ENCODE results near the gene SDK1.

The SDK1 gene

GRCh38 chr7:3300651-3301448, at the start of gene SDK1:
Gene SDK1, plus strand, starts transcription at chr7:3301252. Its CDS starts 335 bp downstream, at chr7:3301587.
- peak; percentile 94 for DNase-seq

DNA sequence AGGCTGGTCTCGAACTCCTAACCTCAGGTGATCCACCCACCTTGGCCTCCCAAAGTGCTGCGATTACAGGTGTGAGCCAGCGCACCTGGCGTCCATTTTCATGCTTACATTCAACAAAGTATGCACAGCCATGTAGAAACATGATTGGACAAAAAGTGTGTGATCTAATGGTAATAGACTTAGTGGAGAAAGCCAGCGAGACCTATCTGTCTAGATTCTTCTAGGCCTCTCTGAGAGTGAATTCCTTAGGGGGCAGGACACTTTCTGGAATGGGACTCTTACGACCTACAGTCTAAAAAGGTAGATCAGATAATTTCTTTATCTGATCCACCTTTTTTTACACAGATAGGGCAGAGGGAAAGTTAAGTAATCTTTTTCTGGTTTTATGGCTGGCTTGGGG, 46.3 kb upstream of the SDK1 start:
- no peak for DNase-seq

DNA sequence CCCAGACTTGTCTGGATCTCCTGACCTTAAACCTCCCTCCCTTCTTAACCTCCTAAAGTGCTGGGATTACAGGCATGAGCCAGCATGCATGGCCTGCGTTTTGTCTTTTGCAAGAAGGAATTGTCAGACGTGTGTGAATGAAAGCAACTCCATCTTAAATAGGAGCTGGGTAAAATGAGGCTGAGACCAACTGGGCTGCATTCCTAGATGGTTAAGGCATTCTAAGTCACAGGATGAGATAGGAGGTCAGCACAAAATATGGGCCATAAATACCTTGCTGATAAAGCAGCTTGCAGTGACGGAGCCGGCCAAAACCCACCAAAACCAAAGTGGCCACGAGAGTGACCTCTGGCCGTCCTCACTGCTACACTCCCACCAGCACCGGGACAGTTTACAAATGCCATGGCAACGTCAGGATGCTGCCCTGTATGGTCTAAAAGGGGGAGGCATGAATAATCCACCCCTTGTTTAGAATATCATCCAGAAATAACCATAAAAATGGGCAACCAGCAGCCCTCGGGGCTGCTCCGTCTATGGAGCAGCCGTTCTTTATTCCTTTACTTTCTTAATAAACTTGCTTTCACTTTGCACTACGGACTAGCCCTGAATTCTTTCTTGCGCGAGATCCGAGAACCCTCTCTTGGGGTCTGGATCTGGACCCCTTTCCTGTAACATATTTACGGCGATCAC, 41.2 kb upstream of the SDK1 start:
- no peak for DNase-seq

- DNase-seq, result no peak
Observed at GRCh38 chr7:3260401-3260715, 40.7 kb upstream of the SDK1 start.

DNA sequence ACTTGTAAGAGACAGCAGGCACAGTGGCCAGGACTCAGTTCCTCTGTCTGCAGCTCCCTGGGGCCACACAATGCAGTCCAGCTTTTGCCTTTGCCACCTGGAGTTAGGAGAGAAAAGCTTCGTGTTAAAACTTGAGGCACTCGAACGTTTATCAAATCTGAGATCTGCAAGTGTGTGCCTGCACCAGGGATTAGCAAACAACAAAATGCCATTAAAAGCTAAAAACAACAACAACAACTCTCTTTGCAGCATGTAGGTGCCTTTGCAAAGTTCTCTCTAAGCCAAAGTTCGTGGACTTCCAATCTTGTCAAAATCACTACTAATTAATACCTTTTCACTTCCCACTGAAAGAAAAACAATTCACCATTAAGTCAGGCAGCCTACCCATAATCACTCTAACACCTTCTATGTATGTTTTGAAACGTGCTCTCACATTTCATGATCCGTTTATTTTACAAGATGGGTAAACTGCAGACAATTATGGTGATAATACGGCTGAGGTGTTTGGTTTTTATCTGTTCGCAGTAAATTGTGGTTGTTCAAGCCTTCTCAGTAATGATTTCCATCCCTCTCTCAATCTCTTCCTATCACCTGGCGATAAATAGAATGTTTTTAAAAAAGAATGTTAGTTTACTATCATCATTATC, 36.2 kb upstream of the SDK1 start:
- DNase-seq, result no peak

GRCh38 chr7:3265388-3265787, 35.7 kb upstream of the SDK1 start:
- no peak for DNase-seq

- no peak for DNase-seq
Observed at GRCh38 chr7:3266240-3266639, 34.8 kb upstream of the SDK1 start.

DNA sequence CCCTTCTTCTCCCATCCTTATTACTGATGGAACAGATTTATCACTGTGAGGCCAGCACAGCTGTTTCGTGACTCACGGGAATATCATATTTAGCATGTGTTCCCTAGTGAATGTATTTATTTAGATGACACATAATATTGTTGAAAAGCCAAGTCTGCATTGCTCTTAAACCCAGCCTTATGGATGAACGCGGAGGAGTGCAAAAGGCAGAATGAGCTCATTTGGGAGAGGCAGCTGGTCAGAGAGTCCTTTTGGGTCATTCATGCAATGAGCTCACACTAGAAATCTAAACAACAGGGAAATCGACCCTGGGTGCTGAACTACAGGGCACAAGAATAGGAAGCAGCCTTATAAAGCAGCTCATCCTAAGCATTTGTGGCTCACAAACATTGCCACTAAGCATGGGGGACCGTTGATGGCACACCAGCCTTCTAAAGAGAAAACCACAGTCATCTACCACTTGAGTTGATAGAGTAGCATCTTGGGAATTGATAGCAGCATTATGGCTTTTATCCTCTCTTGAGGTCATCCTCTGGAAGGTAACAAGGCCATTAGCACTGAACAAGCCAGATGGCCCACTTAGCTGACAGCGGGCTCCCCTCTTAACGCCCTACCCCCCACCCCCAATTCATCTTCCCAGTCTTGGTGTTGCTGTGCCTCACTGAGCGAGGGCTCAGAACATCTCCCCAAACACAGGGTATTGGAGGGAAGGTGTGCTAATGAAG, 32.9 kb upstream of the SDK1 start:
- DNase-seq, result no peak

DNA sequence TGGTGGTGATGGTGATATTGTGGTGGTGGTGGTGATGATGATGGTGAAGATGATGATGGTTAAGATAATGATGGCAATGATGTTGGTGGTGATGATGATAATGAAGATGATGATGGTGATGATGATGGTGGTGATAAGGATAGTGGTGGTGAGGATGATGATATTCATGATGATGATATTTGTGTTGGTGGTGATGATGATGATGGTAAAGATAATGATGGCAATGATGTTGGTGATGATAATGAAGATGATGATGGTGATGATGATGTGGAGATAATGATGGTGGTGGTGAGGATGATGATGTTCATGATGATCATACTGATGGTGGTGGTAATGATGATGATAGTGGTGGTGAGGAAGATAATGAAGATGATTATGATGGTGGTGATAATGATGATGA, 30.7 kb upstream of the SDK1 start:
- DNase-seq, result no peak

DNA sequence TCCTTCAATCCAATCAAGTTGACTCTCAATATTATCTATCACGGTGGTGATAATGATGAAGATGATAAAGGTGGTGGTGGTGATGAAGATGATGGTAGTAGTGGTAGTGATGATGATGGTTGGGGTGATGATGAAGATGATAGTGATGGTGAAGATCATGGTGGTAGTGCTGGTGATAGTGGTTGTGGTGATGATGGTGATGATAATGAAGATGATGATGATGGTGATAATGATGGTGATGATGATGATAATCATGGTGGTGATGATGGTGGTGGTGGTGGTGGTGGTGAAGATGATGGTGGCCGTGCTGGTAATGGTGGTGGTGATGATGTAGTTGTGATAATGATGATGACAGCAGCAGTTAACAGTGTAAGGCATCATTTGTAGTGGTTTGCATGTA, 29.8 kb upstream of the SDK1 start:
- no peak for DNase-seq

- DNase-seq, result no peak
Observed at GRCh38 chr7:3272691-3273141, 28.3 kb upstream of the SDK1 start.

DNA sequence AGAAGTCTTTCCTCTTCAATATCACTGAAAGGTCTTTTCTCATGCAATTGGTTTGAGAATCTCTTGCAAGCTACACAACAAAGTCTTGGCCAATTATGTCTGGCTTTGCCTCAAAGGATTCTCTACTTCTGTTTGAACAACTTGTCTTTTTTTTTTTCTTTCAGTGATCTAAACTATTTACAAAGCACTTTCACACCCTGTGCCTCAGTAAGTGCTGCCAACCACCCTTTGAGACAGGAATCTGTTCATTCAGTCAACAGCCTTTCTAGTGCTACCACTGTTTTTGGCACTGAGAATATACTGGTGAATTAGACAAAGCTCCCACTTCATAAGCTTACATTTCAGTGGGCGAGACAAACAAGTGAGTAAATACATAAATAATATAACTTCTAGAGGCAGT, 26.9 kb upstream of the SDK1 start:
- no peak for DNase-seq

DNA sequence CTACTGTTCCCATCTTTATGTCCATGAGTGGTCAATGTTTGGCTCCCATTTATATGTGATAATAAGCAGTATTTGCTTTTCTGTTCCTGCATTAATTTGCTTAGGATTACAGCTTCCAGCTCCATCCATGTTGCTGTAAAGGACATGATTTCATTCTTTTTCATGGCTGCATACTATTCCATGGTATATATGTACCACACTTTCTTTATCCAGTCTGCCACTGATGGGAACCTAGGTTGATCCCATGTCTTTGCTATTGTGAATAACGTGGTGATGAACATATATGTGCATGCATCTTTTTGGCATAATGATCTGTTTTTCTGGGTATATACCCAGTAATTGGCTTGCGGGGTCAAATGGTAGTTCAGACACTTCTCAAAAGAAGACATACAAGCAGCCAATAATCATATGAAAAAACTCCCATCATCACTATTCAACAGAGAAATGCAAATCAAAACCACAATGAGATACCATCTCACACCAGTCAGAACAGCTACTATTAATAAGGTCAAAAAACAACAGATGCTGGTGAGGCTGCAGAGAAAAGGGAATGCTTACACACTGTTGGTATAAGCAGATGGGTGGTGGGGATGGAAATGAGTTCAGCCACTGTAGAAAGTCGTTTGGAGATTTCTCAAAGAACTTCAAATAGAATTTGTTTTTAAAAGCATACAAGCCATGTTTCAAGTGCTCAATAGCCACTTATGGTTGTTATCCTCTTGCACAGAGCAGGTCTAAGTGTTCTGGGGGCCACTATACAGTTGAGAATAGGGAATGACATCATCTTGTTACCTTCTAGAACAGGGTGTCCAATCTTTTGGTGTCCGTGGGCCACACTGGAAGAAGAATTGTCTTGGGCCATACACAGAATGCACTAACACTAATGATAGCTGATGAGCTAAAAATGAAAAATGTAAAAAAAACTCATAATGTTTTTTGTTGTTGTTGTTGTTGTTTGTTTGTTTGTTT, 23.2 kb upstream of the SDK1 start:
- DNase-seq, result no peak

GRCh38 chr7:3279147-3279818, 21.8 kb upstream of the SDK1 start:
- no peak for DNase-seq

DNA sequence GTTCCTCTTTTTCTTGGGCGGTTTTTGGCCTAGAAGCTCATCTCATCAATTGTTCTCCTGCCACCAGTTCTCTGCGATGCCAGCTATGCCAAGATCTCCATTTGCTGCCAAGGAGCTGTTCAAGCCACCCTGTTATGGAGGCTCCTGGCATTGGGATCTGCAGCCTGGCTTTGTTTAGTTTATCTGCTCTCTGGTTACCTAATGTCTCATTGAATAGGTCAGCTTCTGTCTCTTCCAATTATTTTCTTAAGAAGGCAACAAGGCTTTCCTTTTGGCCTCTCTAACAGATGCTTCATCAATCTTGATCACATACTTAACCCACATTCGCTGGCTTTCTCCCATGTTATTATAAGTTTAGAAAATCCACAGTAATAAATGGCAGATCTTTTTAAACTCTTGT, 20.6 kb upstream of the SDK1 start:
- DNase-seq, result no peak

DNA sequence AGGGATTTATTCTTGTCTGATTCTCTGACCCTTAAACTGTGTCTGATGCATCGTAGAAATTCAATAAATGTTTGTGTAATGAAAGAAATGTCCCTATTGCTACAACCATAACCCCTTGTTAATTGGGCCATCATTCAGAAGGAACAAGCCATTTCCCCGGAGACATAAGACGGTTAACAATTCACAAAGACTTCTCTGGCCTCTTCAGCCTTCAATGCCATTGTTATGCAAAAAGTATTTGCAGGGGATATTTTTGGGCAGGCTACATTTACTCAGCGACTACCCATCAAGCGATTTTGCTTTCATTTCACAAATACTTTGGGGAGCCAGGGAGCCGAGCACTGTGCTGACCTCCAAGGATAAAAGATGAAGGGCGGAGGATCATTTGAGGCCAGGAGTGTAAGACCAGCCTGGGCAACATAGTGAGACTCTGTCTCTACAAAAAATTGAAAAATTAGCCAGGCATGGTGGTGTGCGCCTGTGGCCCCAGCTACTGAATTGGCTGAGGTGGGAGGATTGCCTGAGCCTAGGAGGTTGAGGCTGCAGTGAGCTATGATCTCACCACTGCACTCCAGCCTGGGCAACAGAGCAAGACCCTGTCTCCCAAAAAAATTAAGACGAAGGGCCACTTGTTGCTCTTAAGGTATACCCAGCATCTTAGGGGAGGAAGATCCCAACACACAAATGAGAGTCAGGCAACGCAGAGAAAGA, 20.0 kb upstream of the SDK1 start:
- DNase-seq, result no peak

DNA sequence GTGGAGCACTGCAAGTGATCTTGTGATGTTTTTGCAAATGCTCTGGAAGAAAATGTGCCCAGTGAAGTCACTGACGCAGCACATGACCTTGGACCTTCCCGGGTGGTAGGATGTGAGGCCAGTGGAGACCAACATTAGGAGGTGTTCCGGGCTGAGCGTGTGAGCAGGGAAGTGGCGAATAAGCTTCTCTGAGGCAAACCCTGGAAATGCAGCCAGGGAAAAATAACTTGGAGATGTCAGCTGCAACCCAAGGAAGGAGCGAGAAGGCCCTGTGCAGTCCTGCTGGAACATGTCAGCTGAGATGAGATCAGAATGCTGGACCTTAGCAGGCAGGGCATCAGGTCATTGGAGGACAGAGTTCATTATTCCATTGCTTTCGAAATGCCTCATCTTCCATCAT, 18.6 kb upstream of the SDK1 start:
- DNase-seq, result no peak

- DNase-seq, result no peak
Observed at GRCh38 chr7:3283130-3283704, 17.8 kb upstream of the SDK1 start.

- no peak for DNase-seq
Observed at GRCh38 chr7:3285652-3286051, 15.4 kb upstream of the SDK1 start.

DNA sequence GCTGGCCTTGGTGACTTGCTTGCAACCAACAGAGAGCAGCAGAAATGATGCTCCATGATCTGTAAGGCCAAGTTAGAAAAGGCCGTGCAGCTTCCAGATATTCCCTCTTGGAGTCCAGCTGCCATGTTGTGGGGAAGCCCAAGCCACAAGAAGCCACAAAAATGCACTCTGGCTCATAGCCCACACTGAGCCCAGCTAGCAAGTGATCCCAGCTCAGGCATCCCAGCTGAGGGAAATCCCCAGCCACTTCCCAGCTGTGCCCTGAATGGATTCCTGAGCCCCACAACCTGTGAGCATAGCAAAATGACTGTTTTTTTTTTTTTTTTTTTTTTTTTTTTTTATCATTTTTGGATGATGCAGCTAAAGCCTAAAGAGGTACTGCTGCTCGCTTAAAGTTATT, 11.1 kb upstream of the SDK1 start:
- DNase-seq, result no peak

DNA sequence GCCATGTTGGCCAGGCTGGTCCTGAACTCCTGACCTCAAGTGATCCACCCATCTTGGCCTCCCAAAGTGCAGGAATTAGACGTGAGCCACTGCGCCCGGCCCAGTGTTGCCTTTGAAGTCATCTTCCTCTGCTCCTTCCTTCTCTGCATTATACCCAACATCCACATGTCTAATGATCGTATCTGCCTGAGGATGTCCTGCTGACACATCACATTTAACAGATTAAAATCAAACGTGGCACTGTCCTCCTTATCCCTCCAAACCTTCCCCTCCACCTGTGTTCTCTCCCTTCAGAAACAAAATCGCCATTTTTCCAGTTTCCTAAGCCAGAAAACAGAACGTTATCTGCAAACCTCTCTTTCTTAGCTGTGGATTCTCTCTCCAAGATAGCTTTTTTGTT, 8.4 kb upstream of the SDK1 start:
- DNase-seq, result no peak
